Right lobe of liver (tissue), 4 donors: ENCODE measurements around the gene NSUN6.

Experiments
- CTCF ChIP-seq, 4 donors: fragments of 200-600 bp in 3 of 4; fragments of 450-650 bp in 1 of 4; IDR thresholded peaks; one replicate each; pipeline versions ENCODE4 v1.5.1 to v1.8.0; 2016 to 2022; ENCODE audit warnings: antibody characterized with exemption in 4 of 4, mild to moderate bottlenecking in 2 of 4
- POLR2A ChIP-seq: fragments of 450-650 bp; IDR thresholded peaks from one replicate; pipeline ENCODE4 v1.6.1; 2017; ENCODE audit warnings: antibody characterized with exemption, mild to moderate bottlenecking
- donor health status: DM: no; HTN: no; CAD: no.
- donor health status: DM: no; HTN: no; CAD: no.
- donor health status: DM: no; HTN: yes; CAD: no.

- no peak for TF ChIP-seq CTCF (IDR thresholded peaks at IDR 0.05)
- no peak for TF ChIP-seq POLR2A
These were observed 52.0 kb downstream of the NSUN6 start for GRCh38 chr10:18599392-18599791.
